SK-N-MC (cell line): Measurements from ENCODE around the gene SLC7A1.

ENCODE experiments used
- DNase-seq: peaks from one replicate; pipeline ENCODE4 v3.0.0-alpha.2; 2011; ENCODE audit warnings: low read depth, low spot score
- H3K27ac ChIP-seq: fragments of 200-600 bp; sonication (generic); 2 replicates; pipeline ENCODE4 v1.5.1; 2016; ENCODE audit warnings: mixed run types
- H3K36me3 ChIP-seq: fragments of 200-600 bp; sonication (generic); 2 replicates; pipeline ENCODE4 v1.6.1; 2017; ENCODE audit warnings: antibody characterized with exemption, low read length, mixed read lengths; ENCODE audit not compliant: insufficient read depth
- H3K4me3 ChIP-seq: fragments of 200-600 bp; sonication (generic); 2 replicates; pipeline ENCODE4 v1.5.1; 2016
- H3K9ac ChIP-seq: fragments of 200-600 bp; sonication (generic); 2 replicates; pipeline ENCODE4 v1.8.0; 2017; ENCODE audit warnings: mixed run types, mixed read lengths; ENCODE audit not compliant: insufficient read length
- H3K9me3 ChIP-seq: fragments of 200-600 bp; sonication (generic); 2 replicates; pipeline ENCODE4 v1.6.1; 2017; ENCODE audit warnings: low read depth, mild to moderate bottlenecking, antibody characterized with exemption, low read length, moderate library complexity, mixed read lengths
- EZH2 ChIP-seq: fragments of 200-600 bp; sonication (generic); IDR thresholded peaks from one replicate; pipeline ENCODE4 v1.6.1; 2017; ENCODE audit warnings: antibody characterized with exemption
- FOXP2 ChIP-seq: optimal IDR thresholded peaks from 2 replicates; pipeline ENCODE3; 2011; ENCODE audit warnings: mild to moderate bottlenecking, moderate library complexity; ENCODE audit not compliant: insufficient read depth; ENCODE audit errors: extremely low read length, control extremely low read depth
- POLR2AphosphoS5 ChIP-seq: IDR thresholded peaks from 2 replicates; pipeline ENCODE4 v1.6.1; 2012; ENCODE audit warnings: mild to moderate bottlenecking, low read depth, low read length, borderline replicate concordance

Gene SLC7A1

GRCh38 chr13:29535663-29536655 lies 59.5 kb downstream of the SLC7A1 start:
- H3K9ac ChIP-seq: no peak overlapping the region
- H3K9me3 ChIP-seq: no peaks in the 10 kb centered on the region
- peaks cover 41% of the 10 kb centered on the region for H3K36me3 ChIP-seq
- H3K27ac ChIP-seq: no peak overlapping the region
- no peak overlapping the region for H3K4me3 ChIP-seq
- no peak for DNase-seq
- no peak for TF ChIP-seq EZH2
- no peak for TF ChIP-seq FOXP2
- TF ChIP-seq POLR2AphosphoS5: no peak

GRCh38 chr13:29534083-29534482 lies 61.4 kb downstream of the SLC7A1 start:
- H3K9me3 ChIP-seq: no peaks in the 10 kb centered on the region
- H3K36me3 ChIP-seq: peaks cover 60% of the 10 kb centered on the region
- no peak overlapping the region for H3K9ac ChIP-seq
- no peak overlapping the region for H3K27ac ChIP-seq
- no peak overlapping the region for H3K4me3 ChIP-seq
- no peak for DNase-seq
- TF ChIP-seq EZH2: no peak
- TF ChIP-seq POLR2AphosphoS5: no peak
- no peak for TF ChIP-seq FOXP2

DNA sequence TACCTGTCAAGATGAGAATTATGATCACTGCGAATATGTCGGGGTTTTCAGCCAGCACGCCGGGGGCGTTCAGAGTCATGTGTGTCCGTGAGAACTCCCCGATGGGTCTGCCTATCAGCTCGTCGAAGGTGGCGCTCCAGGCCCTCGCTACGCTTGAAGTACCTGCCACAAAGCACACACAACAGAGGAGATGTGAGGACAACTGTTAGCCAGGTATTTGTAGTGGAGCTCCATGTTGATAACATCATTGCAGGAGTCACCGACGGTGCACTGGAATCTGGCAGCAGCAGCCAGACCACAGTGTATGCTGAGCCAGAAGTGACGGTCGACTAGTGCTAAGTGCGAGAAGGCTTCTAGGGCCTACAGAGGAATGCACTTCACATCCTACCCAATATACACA lies 62.7 kb downstream of the SLC7A1 start:
- Histone ChIP-seq H3K4me3 (no peak overlapping the region), H3K9me3 (no peaks in the 10 kb centered on the region), H3K9ac (no peak overlapping the region), H3K27ac (no peak overlapping the region), H3K36me3 (peaks cover 72% of the 10 kb centered on the region)
- no peak for DNase-seq
- no peak for TF ChIP-seq POLR2AphosphoS5
- no peak for TF ChIP-seq FOXP2
- no peak for TF ChIP-seq EZH2

DNA sequence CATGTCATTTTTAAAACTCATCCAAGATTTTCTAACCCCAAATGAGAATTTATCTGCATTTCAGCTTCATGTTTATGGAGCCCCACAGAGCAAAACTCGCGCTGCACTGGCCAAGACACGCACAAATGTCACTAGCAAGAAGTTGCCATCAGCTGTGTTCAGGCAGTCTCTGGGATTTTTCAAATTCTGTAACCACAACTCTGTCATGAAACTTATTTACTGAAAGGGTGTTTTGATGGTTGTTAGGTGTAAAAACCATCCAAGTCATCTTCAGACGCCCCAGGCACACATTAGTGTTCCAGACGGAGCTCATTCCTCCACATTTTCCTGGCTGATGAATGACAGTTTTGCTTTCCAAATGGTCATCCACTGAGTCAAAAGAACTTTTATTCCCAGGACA lies 63.4 kb downstream of the SLC7A1 start:
- TF ChIP-seq FOXP2 (no peak), POLR2AphosphoS5 (no peak), EZH2 (no peak)
- no peak overlapping the region for H3K27ac ChIP-seq
- no peak overlapping the region for H3K4me3 ChIP-seq
- H3K9ac ChIP-seq: no peak overlapping the region
- peaks cover 79% of the 10 kb centered on the region for H3K36me3 ChIP-seq
- DNase-seq: no peak
- no peaks in the 10 kb centered on the region for H3K9me3 ChIP-seq

GRCh38 chr13:29530901-29531300 lies 64.6 kb downstream of the SLC7A1 start:
- no peak for DNase-seq
- Histone ChIP-seq H3K9me3 (no peaks in the 10 kb centered on the region), H3K36me3 (peaks cover 78% of the 10 kb centered on the region), H3K27ac (no peak overlapping the region), H3K4me3 (no peak overlapping the region), H3K9ac (no peak overlapping the region)
- TF ChIP-seq FOXP2 (no peak), EZH2 (no peak)

- no peak overlapping the region for H3K4me3 ChIP-seq
- peaks cover 82% of the 10 kb centered on the region for H3K36me3 ChIP-seq
- TF ChIP-seq EZH2 (no peak), POLR2AphosphoS5 (no peak), FOXP2 (no peak)
- H3K9ac ChIP-seq: no peak overlapping the region
- H3K9me3 ChIP-seq: no peaks in the 10 kb centered on the region
- no peak overlapping the region for H3K27ac ChIP-seq
- DNase-seq: no peak
These were observed 65.7 kb downstream of the SLC7A1 start for GRCh38 chr13:29529754-29530153.

- H3K4me3 ChIP-seq: no peak overlapping the region
- no peaks in the 10 kb centered on the region for H3K9me3 ChIP-seq
- DNase-seq: no peak
- no peak overlapping the region for H3K9ac ChIP-seq
- H3K36me3 ChIP-seq: peaks cover 84% of the 10 kb centered on the region
- TF ChIP-seq POLR2AphosphoS5: no peak
- TF ChIP-seq FOXP2: no peak
- no peak for TF ChIP-seq EZH2
- H3K27ac ChIP-seq: no peak overlapping the region
These were observed 67.6 kb downstream of the SLC7A1 start for GRCh38 chr13:29527916-29528315.

DNA sequence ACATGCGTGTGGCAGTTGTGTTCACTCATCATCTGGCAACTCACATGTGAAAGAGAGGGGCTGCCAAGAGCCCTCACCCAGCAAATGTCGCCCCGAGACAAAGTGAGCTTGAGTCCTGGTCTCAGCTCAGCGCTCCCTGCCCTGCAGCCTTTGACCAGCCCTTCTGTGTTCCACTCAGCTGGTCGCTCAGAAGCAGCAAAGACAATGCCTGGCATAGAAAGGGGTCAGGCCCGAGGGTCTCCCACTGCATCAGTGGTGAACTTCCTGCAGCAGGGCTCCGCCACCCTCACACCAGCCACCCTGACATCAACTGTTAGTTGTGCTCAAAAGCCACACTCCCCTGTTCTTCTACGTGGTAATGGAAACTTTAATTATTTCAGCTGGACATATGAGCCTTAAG lies 68.0 kb downstream of the SLC7A1 start:
- Histone ChIP-seq H3K27ac (no peak overlapping the region), H3K9ac (no peak overlapping the region), H3K4me3 (no peak overlapping the region), H3K9me3 (no peaks in the 10 kb centered on the region), H3K36me3 (peaks cover 84% of the 10 kb centered on the region)
- no peak for DNase-seq
- TF ChIP-seq EZH2 (no peak), FOXP2 (no peak), POLR2AphosphoS5 (no peak)
